Stomach (tissue), 4 donors: ENCODE data around the gene GNAS-AS1.
A peak's percentile ranks its signal among the peaks of the same experiment; 100 is the strongest.

ENCODE experiments used
- POLR2A ChIP-seq, 4 donors: fragments of 450-650 bp; IDR thresholded peaks; one replicate each; pipeline ENCODE4 v1.6.1; 2016; ENCODE audit warnings: antibody characterized with exemption in 4 of 4, control low read depth in 2 of 4, mild to moderate bottlenecking in 1 of 4, moderate library complexity in 1 of 4
- TF ChIP-seq, protein P1 (sequence below), 7 experiments: fragments of 450-650 bp in 4 of 7; fragments of 200-600 bp in 3 of 7; sonication (generic) in 3 of 7; IDR thresholded peaks; one replicate each; pipeline ENCODE4 v1.5.1; 2016 to 2019; ENCODE audit warnings: antibody characterized with exemption in 7 of 7, control low read depth in 2 of 7, mild to moderate bottlenecking in 1 of 7

DNA sequence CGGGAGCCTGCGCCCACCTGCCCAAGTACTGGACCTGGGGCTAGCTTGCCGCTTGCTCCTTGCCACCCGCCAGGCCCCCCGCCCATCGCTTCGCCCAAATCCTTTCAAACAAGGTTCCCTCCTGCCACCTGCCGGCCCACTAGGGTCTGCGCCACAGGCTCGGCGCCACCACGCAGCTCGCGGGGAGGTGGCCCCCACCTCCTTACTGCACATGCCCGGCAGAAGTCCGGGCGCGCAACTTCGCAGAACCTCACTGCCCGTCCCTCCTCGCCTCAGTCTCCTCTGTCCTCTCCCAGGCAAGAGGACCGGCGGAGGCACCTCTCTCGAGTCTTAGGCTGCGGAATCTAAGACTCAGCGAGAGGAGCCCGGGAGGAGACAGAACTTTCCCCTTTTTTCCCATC is 11.2 kb downstream of the GNAS-AS1 start:
- TF ChIP-seq, protein P1, sequence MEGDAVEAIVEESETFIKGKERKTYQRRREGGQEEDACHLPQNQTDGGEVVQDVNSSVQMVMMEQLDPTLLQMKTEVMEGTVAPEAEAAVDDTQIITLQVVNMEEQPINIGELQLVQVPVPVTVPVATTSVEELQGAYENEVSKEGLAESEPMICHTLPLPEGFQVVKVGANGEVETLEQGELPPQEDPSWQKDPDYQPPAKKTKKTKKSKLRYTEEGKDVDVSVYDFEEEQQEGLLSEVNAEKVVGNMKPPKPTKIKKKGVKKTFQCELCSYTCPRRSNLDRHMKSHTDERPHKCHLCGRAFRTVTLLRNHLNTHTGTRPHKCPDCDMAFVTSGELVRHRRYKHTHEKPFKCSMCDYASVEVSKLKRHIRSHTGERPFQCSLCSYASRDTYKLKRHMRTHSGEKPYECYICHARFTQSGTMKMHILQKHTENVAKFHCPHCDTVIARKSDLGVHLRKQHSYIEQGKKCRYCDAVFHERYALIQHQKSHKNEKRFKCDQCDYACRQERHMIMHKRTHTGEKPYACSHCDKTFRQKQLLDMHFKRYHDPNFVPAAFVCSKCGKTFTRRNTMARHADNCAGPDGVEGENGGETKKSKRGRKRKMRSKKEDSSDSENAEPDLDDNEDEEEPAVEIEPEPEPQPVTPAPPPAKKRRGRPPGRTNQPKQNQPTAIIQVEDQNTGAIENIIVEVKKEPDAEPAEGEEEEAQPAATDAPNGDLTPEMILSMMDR (IDR thresholded peaks at IDR 0.05): peak in 2 of 7 experiments; percentile 7 to 12
- TF ChIP-seq POLR2A (IDR thresholded peaks at IDR 0.05): no peak
